Large intestine (tissue), 3 donors: ENCODE measurements around the gene TOMM6. TPM values are rescaled to one million over a fixed set of nuclear protein-coding genes. Genes with fewer than 3 reads are reported as not detected.

ENCODE experiments used
- DNase-seq, 2 donors: peaks; one replicate each; pipeline versions ENCODE4 v3.0.0 to v3.0.0-alpha.2; 2013
- H3K27ac ChIP-seq: one replicate; pipeline ENCODE4 v1.5.1; 2013; ENCODE audit warnings: low read length
- H3K27me3 ChIP-seq: 2 replicates; pipeline ENCODE4 v1.6.1; 2013; ENCODE audit warnings: low read length; ENCODE audit not compliant: control insufficient read depth, insufficient read depth
- H3K36me3 ChIP-seq: 2 replicates; pipeline ENCODE4 v1.6.1; 2013; ENCODE audit warnings: low read length; ENCODE audit not compliant: control insufficient read depth, insufficient read depth
- H3K4me1 ChIP-seq: one replicate; pipeline ENCODE4 v1.6.1; 2013; ENCODE audit warnings: low read length; ENCODE audit not compliant: control insufficient read depth, insufficient read depth
- H3K4me3 ChIP-seq: one replicate; pipeline ENCODE4 v1.5.1; 2013; ENCODE audit warnings: low read length
- H3K9me3 ChIP-seq: one replicate; pipeline ENCODE4 v1.6.1; 2013; ENCODE audit warnings: mild to moderate bottlenecking, low read depth, low read length, moderate library complexity; ENCODE audit not compliant: control insufficient read depth
- WGBS: methylation state at CpG from one replicate; pipeline ENCODE4 v1.1.5; 2013; ENCODE audit warnings: low lambda C conversion rate; ENCODE audit not compliant: insufficient coverage; 5-methylcytosine and 5-hydroxymethylcytosine counted together
- polyA plus RNA-seq: library from polyadenylated mRNA; unstranded; fragments of 120-200 nt; gene quantifications from one replicate; pipeline ENCODE4 v1.2.1, GENCODE V29; 2013

Gene TOMM6
- polyA plus RNA-seq, 1 donor, result 195 TPM

- Histone ChIP-seq H3K27ac (no peak overlapping the region), H3K9me3 (no peaks in the 10 kb centered on the region), H3K36me3 (peaks cover 11% of the 10 kb centered on the region), H3K27me3 (no peaks in the 10 kb centered on the region), H3K4me1 (peaks cover 12% of the 10 kb centered on the region), H3K4me3 (no peak overlapping the region)
- no CpG with 5 or more reads among the region's 11 CpGs for whole genome bisulfite sequencing
- no peak for DNase-seq
Observed at GRCh38 chr6:41785254-41785653, 2.2 kb upstream of the TOMM6 start.

DNA sequence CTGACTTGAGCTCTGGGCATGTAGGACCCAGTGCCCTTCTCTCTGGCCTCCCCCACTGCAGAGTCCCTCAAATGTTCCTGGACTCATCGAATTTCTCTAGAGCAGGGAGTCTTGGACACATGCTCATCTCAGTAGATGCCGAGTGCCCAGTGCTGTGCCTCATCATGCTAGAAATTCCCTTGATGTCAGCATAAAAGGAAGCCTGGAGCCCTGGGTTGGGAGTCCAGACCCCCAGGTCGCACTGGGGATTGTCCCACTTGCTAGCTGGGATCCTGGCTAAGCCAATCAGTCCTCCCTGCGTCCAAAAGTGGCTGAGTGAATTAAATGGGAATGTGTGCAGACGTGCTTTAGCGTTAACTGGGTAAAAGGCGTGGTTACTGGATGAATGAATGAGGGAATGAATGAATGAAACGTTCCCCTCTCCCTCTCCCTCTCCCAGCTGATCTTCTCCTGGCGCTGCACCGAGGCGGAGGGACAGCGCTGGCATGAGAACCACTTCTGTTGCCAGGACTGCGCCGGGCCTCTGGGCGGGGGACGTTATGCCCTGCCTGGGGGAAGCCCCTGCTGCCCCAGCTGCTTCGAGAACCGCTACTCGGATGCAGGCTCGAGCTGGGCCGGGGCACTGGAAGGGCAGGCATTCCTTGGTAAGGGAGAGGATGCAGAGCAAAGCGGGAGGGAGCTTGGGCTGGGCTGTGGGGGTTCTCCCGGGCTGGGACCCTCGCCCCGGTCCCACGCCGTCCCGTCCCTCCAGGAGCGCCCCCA lies 1.6 kb upstream of the TOMM6 start:
- no peaks in the 10 kb centered on the region for H3K27me3 ChIP-seq
- peaks cover 12% of the 10 kb centered on the region for H3K4me1 ChIP-seq
- peaks cover 15% of the 10 kb centered on the region for H3K36me3 ChIP-seq
- no CpG with 5 or more reads among the region's 29 CpGs for WGBS
- DNase-seq, result no peak
- H3K4me3 ChIP-seq, result peak overlapping the region; percentile 44
- no peaks in the 10 kb centered on the region for H3K9me3 ChIP-seq
- H3K27ac ChIP-seq, result no peak overlapping the region

GRCh38 chr6:41786451-41787218 lies 859 bp upstream of the TOMM6 start:
- no peaks in the 10 kb centered on the region for H3K9me3 ChIP-seq
- H3K27ac ChIP-seq, result peak overlapping the region; percentile 88
- peaks cover 20% of the 10 kb centered on the region for H3K36me3 ChIP-seq
- DNase-seq, result peak; percentile 76 to 86
- no peaks in the 10 kb centered on the region for H3K27me3 ChIP-seq
- WGBS, result no CpG with 5 or more reads among the region's 58 CpGs
- peak overlapping the region; percentile 99 for H3K4me3 ChIP-seq
- H3K4me1 ChIP-seq, result peaks cover 9% of the 10 kb centered on the region

GRCh38 chr6:41789390-41789724 lies 1.9 kb downstream of the TOMM6 start:
- H3K27me3 ChIP-seq, result no peaks in the 10 kb centered on the region
- H3K4me3 ChIP-seq, result no peak overlapping the region
- peaks cover 28% of the 10 kb centered on the region for H3K36me3 ChIP-seq
- peaks cover 9% of the 10 kb centered on the region for H3K4me1 ChIP-seq
- no peaks in the 10 kb centered on the region for H3K9me3 ChIP-seq
- no peak for DNase-seq
- WGBS, result 82% methylated on average over 2 of the region's 3 CpGs
- H3K27ac ChIP-seq, result no peak overlapping the region

DNA sequence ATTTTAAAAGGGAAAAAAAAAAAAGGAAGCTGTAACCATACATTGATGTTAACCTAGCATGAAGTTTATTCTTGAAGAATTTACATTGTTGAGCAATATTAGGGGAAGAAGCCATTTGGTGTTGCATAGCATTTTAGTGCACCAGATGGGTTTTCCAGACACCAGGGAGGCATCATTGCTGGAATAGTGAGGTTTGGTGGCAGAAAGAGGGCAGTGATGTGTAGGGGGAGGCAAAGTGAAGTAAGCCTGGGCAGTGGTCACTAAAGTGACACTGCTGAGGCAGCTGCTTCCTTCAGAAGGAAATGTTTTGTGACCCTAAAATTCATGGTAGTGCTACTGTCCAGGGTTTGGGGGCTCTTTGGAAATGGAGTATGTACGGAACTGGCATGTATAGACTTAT lies 2.6 kb downstream of the TOMM6 start:
- no CpG with 5 or more reads among the region's 1 CpG for WGBS
- DNase-seq, result no peak
- Histone ChIP-seq H3K27ac (no peak overlapping the region), H3K4me3 (no peak overlapping the region), H3K4me1 (peaks cover 9% of the 10 kb centered on the region), H3K9me3 (no peaks in the 10 kb centered on the region), H3K36me3 (peaks cover 28% of the 10 kb centered on the region), H3K27me3 (no peaks in the 10 kb centered on the region)

- Histone ChIP-seq H3K4me1 (no peaks in the 10 kb centered on the region), H3K36me3 (peaks cover 36% of the 10 kb centered on the region), H3K27ac (no peak overlapping the region), H3K9me3 (no peaks in the 10 kb centered on the region), H3K4me3 (no peak overlapping the region), H3K27me3 (no peaks in the 10 kb centered on the region)
- no CpG with 5 or more reads among the region's 1 CpG for WGBS
- no peak for DNase-seq
Observed at GRCh38 chr6:41791305-41791704, 3.8 kb downstream of the TOMM6 start.

- no peak for DNase-seq
- H3K36me3 ChIP-seq, result peaks cover 39% of the 10 kb centered on the region
- WGBS, result no CpG with 5 or more reads among the region's 4 CpGs
- no peaks in the 10 kb centered on the region for H3K4me1 ChIP-seq
- H3K4me3 ChIP-seq, result no peak overlapping the region
- no peak overlapping the region for H3K27ac ChIP-seq
- H3K9me3 ChIP-seq, result no peaks in the 10 kb centered on the region
- H3K27me3 ChIP-seq, result no peaks in the 10 kb centered on the region
Observed at GRCh38 chr6:41791984-41792383, 4.5 kb downstream of the TOMM6 start.

GRCh38 chr6:41796474-41796873 lies 9.0 kb downstream of the TOMM6 start:
- H3K27me3 ChIP-seq, result no peaks in the 10 kb centered on the region
- H3K27ac ChIP-seq, result no peak overlapping the region
- H3K36me3 ChIP-seq, result peaks cover 26% of the 10 kb centered on the region
- H3K4me1 ChIP-seq, result no peaks in the 10 kb centered on the region
- no peaks in the 10 kb centered on the region for H3K9me3 ChIP-seq
- WGBS, result no CpG with 5 or more reads among the region's 2 CpGs
- H3K4me3 ChIP-seq, result no peak overlapping the region
- no peak for DNase-seq

- Histone ChIP-seq H3K27me3 (no peaks in the 10 kb centered on the region), H3K27ac (no peak overlapping the region), H3K36me3 (peaks cover 19% of the 10 kb centered on the region), H3K4me3 (no peak overlapping the region), H3K4me1 (no peaks in the 10 kb centered on the region), H3K9me3 (no peaks in the 10 kb centered on the region)
- DNase-seq, result no peak
- WGBS, result no CpG with 5 or more reads among the region's 7 CpGs
Observed at GRCh38 chr6:41798901-41799558, 11.5 kb downstream of the TOMM6 start.

- H3K4me3 ChIP-seq, result no peak overlapping the region
- WGBS, result no CpG with 5 or more reads among the region's 2 CpGs
- no peak for DNase-seq
- H3K27me3 ChIP-seq, result no peaks in the 10 kb centered on the region
- peaks cover 19% of the 10 kb centered on the region for H3K36me3 ChIP-seq
- no peaks in the 10 kb centered on the region for H3K4me1 ChIP-seq
- H3K9me3 ChIP-seq, result no peaks in the 10 kb centered on the region
- no peak overlapping the region for H3K27ac ChIP-seq
Observed at GRCh38 chr6:41799559-41799911, 12.0 kb downstream of the TOMM6 start.
